ENCODE measurements around the gene SERF1B.
A peak's percentile ranks its signal among the peaks of the same experiment; 100 is the strongest.
"Not testable (repeated sequence)": the region's sequence is repeated elsewhere in the genome, so short reads cannot be mapped to it uniquely, and the experiment has no call there.

SERF1B gene

GRCh38 chr5:70025106-70025844 is at the start of gene SERF1B:
SERF1B (plus strand) TSS chr5:70025251; CDS start chr5:70025452, 201 bp downstream.
- not testable (repeated sequence) for DNase-seq (ENCODE audit: extremely low spot score, insufficient read length, low read depth)
- peak; percentile 66 for FAIRE-seq

GRCh38 chr5:69991713-69992112 is 33.3 kb upstream of the SERF1B start:
- not testable (repeated sequence) for FAIRE-seq; DNase-seq (ENCODE audit: extremely low spot score, insufficient read length, low read depth)

GRCh38 chr5:69995535-69995934 is 29.5 kb upstream of the SERF1B start:
- not testable (repeated sequence) for FAIRE-seq

GRCh38 chr5:70020660-70021059 is 4.4 kb upstream of the SERF1B start:
- not testable (repeated sequence) for FAIRE-seq; DNase-seq (ENCODE audit: extremely low spot score, insufficient read length, low read depth)

More at GRCh38 chr5:69995535-69995934, 29.5 kb upstream of the SERF1B start:
- DNase-seq (ENCODE audit: extremely low spot score, insufficient read length, low read depth), result not testable (repeated sequence)

GRCh38 chr5:70025845-70026145 is 744 bp downstream of the SERF1B start:
- FAIRE-seq; DNase-seq (ENCODE audit: extremely low spot score, insufficient read length, low read depth): not testable (repeated sequence)

GRCh38 chr5:70031204-70031603 is 6.2 kb downstream of the SERF1B start:
- FAIRE-seq; DNase-seq (ENCODE audit: extremely low spot score, insufficient read length, low read depth): not testable (repeated sequence)

GRCh38 chr5:70041411-70041810 is 16.4 kb downstream of the SERF1B start:
- DNase-seq (ENCODE audit: extremely low spot score, insufficient read length, low read depth); FAIRE-seq: not testable (repeated sequence)

- not testable (repeated sequence) for DNase-seq (ENCODE audit: extremely low spot score, insufficient read length, low read depth); FAIRE-seq
These were observed 24.7 kb downstream of the SERF1B start for GRCh38 chr5:70049790-70050142.

- not testable (repeated sequence) for FAIRE-seq; DNase-seq (ENCODE audit: extremely low spot score, insufficient read length, low read depth)
These were observed 31.4 kb downstream of the SERF1B start for GRCh38 chr5:70056289-70056942.

- not testable (repeated sequence) for FAIRE-seq; DNase-seq (ENCODE audit: extremely low spot score, insufficient read length, low read depth)
These were observed 32.1 kb downstream of the SERF1B start for GRCh38 chr5:70057140-70057539.

GRCh38 chr5:70077632-70078031 is 52.6 kb downstream of the SERF1B start:
- not testable (repeated sequence) for FAIRE-seq; DNase-seq (ENCODE audit: extremely low spot score, insufficient read length, low read depth)

- not testable (repeated sequence) for FAIRE-seq
These were observed 63.9 kb downstream of the SERF1B start for GRCh38 chr5:70088907-70089464.

GRCh38 chr5:70091776-70092175 is 66.7 kb downstream of the SERF1B start:
- FAIRE-seq; DNase-seq (ENCODE audit: extremely low spot score, insufficient read length, low read depth): not testable (repeated sequence)

More at GRCh38 chr5:70088907-70089464, 63.9 kb downstream of the SERF1B start:
- DNase-seq (ENCODE audit: extremely low spot score, insufficient read length, low read depth), result not testable (repeated sequence)

Data from GM18507 (cell line).